Activated CD8-positive, alpha-beta memory T cell treated with anti-CD3 and anti-CD28 coated beads, Interleukin-2, amount 50 U/mL, for 48 hours (primary cell): ENCODE data around the gene CBX7.

Source experiments
- DNase-seq: peaks from one replicate; pipeline ENCODE4 v3.0.0-alpha.2; 2020

CBX7 gene

DNA sequence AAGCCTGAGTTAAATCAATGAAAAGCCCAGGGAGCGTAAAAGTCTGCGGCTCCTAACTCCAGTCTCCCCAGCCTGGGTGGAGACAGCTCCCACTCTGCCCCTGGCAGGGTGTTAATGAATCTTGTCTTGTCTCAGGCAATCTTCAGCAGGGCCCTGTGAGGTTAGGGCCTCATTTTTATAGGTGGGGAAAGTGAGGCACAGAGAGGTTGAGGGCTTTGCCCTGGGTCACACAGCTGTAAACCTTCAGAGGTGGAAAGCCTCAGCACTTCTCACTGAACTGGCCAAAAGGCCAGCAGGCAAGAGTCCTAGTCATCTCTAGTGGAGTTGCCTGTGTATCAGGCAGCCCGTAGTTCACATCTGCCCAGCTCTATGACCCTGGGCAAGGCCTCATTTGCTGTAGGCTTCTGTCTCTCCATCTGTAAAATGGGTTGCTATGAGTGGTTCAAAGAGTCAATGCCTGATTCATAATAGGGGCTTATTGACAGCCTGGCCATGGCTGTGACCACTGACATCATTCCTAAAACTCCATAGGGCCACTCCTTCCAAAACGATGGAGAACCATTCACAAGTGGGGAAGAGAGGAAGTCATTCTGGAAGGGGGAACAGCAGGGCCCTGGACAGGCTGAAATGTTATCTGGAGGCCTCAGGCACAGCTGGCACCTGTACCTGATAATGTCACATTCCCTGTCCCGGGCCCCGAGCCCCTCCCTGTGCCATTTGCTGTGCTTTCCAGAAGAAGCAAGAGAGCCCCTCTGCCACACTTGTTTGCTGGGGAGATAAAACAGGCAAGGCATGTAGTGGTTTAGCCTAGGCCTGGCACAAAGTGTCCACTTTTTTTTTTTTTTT, 6.0 kb downstream of the CBX7 start:
- no peak for DNase-seq

GRCh38 chr22:39144101-39144767, 8.2 kb downstream of the CBX7 start:
- no peak for DNase-seq

GRCh38 chr22:39142088-39142680, 10.3 kb downstream of the CBX7 start:
- DNase-seq, result no peak

DNA sequence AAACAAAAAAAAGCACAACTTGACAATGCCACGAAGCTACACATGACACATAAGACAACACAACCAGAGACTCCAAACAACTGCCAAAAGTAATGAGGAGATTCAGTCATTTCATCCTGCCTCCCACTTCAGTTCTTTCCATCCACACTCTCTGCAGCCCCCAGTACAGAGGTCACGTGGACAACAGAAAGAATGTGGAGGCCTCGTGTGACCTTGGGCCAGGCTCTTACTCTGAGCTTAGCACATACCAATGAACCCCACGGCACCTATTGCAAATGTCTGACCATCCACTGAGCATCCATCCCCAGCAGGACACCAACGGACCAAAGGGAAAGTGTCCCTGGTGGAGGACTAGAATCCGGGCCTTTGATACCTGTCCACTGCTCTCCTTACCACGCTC, 12.5 kb downstream of the CBX7 start:
- DNase-seq, result no peak

DNA sequence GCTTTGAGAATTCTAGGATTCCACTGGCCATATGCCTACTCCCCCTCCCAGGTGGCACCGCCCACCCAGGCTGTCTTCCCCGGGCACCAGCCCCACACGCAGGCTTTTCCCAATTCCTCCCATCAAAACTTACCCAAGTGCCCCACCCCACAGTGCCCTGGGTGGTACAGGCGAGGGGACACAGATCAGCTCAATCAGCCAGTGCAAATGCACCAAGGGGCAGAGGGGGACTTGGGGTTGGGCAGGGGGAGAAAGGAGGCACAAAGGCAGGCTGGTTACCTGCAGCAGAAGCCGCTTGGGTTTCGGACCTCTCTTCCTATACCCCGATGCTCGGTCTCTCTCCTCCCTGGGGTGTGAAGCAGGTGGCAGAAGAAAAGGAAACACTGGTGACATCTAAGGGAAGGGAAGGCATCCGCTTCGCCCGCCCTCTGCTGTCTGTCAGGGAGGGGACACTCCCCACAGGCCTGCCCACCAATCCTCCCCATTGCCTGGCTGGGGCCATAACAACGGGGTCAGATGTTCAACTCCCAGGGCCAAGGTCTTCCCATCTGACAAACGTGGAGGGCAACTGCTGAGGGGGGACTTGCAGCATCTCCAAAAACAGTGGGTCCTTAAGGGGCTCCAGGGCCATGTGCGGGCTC, 14.0 kb downstream of the CBX7 start:
- no peak for DNase-seq

DNA sequence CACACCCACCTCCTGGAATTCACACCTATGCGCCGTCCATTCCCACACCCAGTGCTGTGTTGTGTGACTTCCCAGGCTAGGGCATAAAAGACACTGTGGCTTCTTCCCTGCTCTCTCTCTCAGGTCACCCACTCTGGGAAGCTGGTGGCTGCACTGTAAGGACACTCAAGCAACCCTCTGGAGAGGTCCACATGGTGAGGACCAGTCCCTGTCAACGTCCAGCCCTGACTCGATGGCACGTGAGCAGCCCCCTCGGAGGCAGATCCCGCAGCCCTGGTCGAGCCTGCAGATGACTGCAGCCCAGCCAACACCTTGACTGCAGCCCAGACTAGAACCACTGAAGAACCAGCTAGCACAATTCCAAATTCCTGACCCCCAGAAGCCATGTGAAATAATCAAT, 16.2 kb downstream of the CBX7 start:
- no peak for DNase-seq

DNA sequence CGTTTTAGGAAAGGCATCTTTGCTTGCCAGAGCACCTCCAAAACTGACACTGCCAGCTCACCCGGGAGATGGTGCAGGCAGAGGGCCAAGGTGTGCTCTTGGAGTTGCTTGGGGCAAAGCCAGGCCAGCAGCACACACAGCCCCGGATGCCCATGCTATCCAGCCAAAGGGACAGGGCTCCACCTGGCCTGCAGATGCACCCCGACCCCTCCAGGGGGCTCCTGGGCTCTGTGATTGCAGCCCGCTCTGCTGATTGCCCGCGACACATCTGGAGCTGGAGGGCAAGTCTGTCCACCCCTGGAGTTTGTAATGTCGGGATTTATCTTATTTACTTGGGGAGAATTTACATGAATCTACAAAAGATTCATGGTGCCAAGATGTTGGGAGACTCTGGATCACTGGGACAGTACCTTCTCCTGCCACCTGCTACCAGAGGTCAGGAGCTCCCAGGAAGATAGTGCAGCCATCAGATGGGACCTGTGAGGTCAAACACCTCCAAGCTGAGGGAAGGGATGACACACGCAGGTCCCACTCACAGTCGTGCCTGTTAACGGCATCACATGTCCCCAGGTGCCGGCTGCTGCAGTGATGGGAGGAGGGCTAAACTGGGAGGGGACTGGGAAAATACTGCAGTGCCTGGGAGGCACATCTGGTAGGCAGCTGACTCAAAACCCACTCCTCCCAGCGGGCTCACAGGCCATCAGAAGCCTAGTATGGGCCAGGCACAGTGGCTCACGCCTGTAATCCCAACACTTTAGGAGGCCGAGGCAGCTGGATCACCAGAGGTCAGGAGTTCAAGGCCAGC, 17.2 kb downstream of the CBX7 start:
- DNase-seq, result no peak

GRCh38 chr22:39134366-39135091, 18.0 kb downstream of the CBX7 start:
- no peak for DNase-seq

- DNase-seq, result no peak
Measured at GRCh38 chr22:39133871-39134270, 18.6 kb downstream of the CBX7 start.

DNA sequence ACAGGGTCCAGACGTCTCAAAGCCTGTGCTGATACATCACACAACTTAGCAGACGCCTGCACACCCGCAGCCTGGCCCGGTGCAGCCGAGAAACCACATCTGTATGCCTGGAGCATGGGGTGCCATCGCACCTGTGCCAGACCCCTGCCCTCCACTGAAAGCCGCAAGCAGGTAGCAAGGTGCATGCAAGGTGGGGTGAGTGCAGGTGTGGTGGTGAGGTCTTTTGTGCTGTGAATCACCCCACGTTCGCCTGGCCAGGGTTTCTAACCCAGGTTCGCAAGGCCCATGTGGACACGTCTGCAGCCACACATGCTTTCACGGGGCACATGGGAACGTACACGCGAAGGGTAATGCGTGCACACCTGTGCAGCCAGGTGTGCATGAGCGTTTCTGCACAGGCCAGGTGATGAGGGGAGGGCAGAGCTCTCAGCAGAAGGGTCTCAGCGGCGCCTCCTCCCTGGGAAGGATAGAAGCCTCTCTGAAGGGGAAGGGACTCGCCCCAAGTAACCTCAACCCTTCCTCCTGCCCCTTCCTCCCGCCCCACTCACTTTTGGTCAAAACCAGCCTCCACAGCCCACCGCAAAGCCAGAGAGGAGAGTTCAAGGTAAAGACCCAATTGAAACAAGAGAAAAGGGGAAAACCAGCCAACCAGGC, 19.5 kb downstream of the CBX7 start:
- no peak for DNase-seq

DNA sequence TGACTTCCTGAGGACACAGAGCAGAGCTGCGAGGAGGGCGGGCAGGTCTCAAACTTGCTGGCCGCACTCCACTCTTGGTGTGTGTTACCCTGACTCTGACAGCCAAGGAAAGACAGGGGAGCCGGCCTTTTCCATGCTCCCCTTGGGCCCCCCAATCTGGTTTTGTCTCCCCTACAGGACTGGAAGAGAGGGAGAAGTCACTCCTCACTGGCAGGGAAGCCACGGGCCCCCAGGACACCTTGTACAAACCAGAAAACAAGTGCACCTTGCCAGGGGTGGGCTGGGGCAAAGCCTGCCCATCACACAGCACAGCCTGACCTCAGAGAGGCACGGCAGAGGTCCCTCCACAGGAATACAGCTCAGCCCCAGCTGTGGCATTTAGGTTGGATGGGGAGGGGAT, 20.2 kb downstream of the CBX7 start:
- DNase-seq, result no peak

DNA sequence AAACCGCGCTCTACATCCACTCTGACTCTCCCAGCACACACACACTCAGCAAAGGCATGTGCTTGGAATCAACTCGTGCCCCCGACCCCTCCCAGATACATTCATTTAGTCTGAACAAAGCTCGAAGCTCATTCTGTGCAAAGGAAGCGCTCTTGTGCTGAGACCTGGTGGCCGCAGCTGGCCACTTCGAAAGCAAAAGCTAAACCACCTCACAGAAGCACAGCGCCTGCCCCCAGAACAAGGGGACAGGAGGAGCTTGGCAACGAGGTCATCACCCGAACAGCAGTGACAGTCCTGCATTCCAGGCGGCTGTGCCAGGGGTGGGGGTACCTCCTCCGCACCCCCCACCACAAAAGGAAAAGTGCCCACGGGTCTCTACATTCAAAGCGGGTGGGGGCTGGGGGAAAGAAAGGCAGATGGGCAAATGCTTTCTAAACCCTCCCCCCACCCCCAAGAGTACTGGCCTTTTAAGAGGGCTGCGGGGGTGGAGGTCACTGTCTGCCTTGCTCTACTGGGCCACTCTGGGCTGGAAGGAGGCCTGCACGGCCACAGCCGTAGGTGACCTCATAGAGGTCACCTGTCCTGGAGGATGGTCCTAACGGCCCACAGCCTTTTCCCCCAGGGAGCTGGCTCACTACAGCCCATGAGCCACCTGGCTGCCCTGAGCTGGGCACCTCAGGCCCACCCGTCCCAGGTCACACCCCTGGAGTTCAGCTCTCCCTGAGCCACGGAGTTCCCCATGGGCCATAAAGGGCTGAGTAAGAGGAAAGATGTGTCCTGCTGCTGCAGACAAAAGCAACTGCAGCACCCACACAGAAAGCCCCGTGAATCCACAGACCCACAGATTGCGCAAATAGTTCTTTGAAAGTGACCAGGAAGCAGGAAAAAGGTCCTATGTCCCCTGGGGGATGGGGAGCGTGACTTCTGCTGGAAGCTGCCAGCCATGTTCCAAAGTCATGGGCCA, 21.3 kb downstream of the CBX7 start:
- no peak for DNase-seq

- no peak for DNase-seq
Measured at GRCh38 chr22:39130152-39130704, 22.3 kb downstream of the CBX7 start.

- DNase-seq, result no peak
Measured at GRCh38 chr22:39129746-39130145, 22.7 kb downstream of the CBX7 start.

- DNase-seq, result no peak
Measured at GRCh38 chr22:39129081-39129480, 23.4 kb downstream of the CBX7 start.

DNA sequence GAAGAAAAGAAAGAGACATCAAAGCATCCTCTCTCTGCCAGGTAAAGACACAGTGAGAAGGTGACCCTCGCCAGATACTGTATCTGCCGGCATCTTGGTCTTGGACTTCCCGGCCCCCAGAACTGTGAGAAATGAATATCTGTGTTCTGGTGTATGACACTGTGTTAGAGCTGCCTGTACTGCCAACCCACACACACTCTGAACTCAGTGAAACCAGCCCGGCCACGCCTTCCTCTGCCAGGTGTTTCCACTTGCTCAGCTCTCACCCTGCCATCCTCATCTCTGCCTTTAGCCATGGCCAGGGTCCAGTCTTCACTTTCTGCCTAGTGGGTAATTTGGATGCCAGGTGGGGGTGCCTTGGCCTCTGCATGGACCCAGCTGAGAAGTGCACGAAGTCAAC, 24.0 kb downstream of the CBX7 start:
- no peak for DNase-seq

GRCh38 chr22:39125622-39126021, 26.9 kb downstream of the CBX7 start:
- no peak for DNase-seq

- no peak for DNase-seq
Measured at GRCh38 chr22:39123751-39124581, 28.5 kb downstream of the CBX7 start.
